MCF 10A (cell line): Measurements from ENCODE around the gene HS6ST3. TPM values are rescaled to one million over a fixed set of nuclear protein-coding genes. Genes with fewer than 3 reads are reported as not detected.

Source experiments
- BruUV-seq: library from RNA; stranded (reverse); fragments of 400-500 nt; replicated peaks from 2 replicates; lab custom pipeline; 2021; lab: Mats Ljungman, UMichigan
- CTCF ChIA-PET: fragments of 300-600 bp; sonication (Branson Sonifier 250); formaldehyde crosslinking; extraction: SDS; loops from one replicate; lab custom pipeline; 2021; ENCODE audit warnings: antibody characterized with exemption, inconsistent platforms; lab: Yijun Ruan, JAX
- POLR2A ChIA-PET: fragments of 300-600, 350-650 bp; sonication (Branson Sonifier 250); formaldehyde crosslinking; extraction: SDS; loops from one replicate; lab custom pipeline; 2020; ENCODE audit warnings: antibody characterized with exemption, inconsistent platforms; lab: Yijun Ruan, JAX
- DNase-seq: peaks from one replicate; pipeline ENCODE4 v3.0.0-alpha.2; 2018; ENCODE audit not compliant: unreplicated experiment
- H3K27ac Mint-ChIP-seq: one replicate; pipeline ENCODE4 v1.8.0; 2022; ENCODE audit warnings: mild to moderate bottlenecking, low read depth, mixed read lengths; ENCODE audit not compliant: unreplicated experiment
- H3K27me3 Mint-ChIP-seq: one replicate; pipeline ENCODE4 v1.8.0; 2022; ENCODE audit warnings: mixed read lengths; ENCODE audit not compliant: insufficient read depth, unreplicated experiment
- H3K36me3 Mint-ChIP-seq: one replicate; pipeline ENCODE4 v1.8.0; 2022; ENCODE audit warnings: mild to moderate bottlenecking, moderate library complexity, mixed read lengths; ENCODE audit not compliant: insufficient read depth, unreplicated experiment
- H3K4me1 Mint-ChIP-seq: one replicate; pipeline ENCODE4 v1.8.0; 2022; ENCODE audit warnings: mixed read lengths; ENCODE audit not compliant: insufficient read depth, unreplicated experiment
- H3K4me3 Mint-ChIP-seq: one replicate; pipeline ENCODE4 v1.8.0; 2022; ENCODE audit warnings: mild to moderate bottlenecking, moderate library complexity, mixed read lengths; ENCODE audit not compliant: unreplicated experiment
- H3K9me3 Mint-ChIP-seq: one replicate; pipeline ENCODE4 v1.8.0; 2022; ENCODE audit warnings: mixed read lengths; ENCODE audit not compliant: unreplicated experiment
- CTCF ChIP-seq: fragments of 200-600 bp; IDR thresholded peaks from one replicate; pipeline ENCODE4 v1.8.0; 2022; ENCODE audit warnings: antibody characterized with exemption, mild to moderate bottlenecking; ENCODE audit not compliant: unreplicated experiment
- intact Hi-C: fragments of 100-400 bp; cut with micrococcal nuclease; formaldehyde crosslinking; loops from 2 replicates; pipeline ENCODE4 v1.14.1; 2022
- total RNA-seq: library from RNA; stranded (reverse); gene quantifications from 2 replicates; pipeline ENCODE4 v1.2.3, GENCODE V29; 2022

HS6ST3 gene
- total RNA-seq, 1 experiment from 2014 or later = 0.09 TPM

GRCh38 chr13:96667294-96668018, 577.5 kb downstream of the HS6ST3 start:
- intact Hi-C loops = no loop called here
- ChIA-PET POLR2A (no interaction called here), CTCF (interaction anchor here (1.1 kb wide), 1 partner anchor 150 kb away, joined by 4 read pairs; no protein-coding TSS in a partner anchor)
- Mint-ChIP-seq H3K4me1 (peaks cover 25% of the 10 kb centered on the region), H3K9me3 (peaks cover 22% of the 10 kb centered on the region), H3K27me3 (no peaks in the 10 kb centered on the region), H3K27ac (no peak overlapping the region), H3K4me3 (no peak overlapping the region), H3K36me3 (no peaks in the 10 kb centered on the region)
- BruUV-seq = no TSS peak
- no peak for DNase-seq
- TF ChIP-seq CTCF = no peak

DNA sequence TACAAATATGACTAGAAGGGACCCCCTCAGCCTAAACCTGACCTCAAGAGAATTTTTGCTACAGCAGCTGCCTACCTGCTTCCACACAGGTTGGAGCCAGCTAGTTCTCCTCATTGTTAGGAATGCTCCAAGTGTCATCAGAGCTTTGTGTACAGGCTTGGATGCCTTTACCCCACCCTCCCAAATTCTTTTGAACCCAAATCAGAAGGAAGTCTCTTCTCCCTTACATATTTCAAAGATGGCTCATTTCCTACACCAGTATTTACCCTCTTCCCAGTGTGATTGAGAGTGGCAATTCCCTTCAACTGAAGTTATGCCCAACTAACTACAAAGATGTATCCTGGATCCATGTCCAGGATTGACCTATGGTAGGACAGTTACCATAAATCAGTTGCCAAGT, 581.2 kb downstream of the HS6ST3 start:
- Mint-ChIP-seq H3K27ac (peak overlapping the region; percentile 22), H3K4me3 (no peak overlapping the region), H3K36me3 (no peaks in the 10 kb centered on the region), H3K4me1 (peaks cover 30% of the 10 kb centered on the region), H3K9me3 (peaks cover 7% of the 10 kb centered on the region), H3K27me3 (no peaks in the 10 kb centered on the region)
- CTCF ChIA-PET = no interaction called here
- POLR2A ChIA-PET = no interaction called here
- no peak for TF ChIP-seq CTCF
- DNase-seq = no peak
- BruUV-seq = no TSS peak
- intact Hi-C loops = no loop called here

DNA sequence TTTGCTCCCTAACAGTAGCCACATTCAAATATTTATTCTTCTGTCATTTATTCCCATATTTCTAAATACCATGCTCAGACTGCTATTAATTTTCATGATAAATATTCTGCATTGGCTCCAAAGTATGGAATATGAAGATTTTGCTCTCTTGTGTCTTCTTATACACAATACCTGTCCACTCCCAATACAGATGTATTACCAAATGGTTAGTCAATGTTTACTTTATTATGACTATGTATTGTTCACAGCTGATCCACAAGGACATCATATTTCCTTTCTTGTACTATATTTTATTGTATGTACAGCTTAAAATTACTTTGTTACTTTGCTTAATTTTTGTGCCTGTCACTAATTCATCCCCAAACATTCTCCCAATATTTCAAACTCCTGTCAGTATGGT, 582.1 kb downstream of the HS6ST3 start:
- POLR2A ChIA-PET = no interaction called here
- Mint-ChIP-seq H3K27ac (peak overlapping the region; percentile 22), H3K4me1 (peaks cover 30% of the 10 kb centered on the region), H3K9me3 (peaks cover 7% of the 10 kb centered on the region), H3K36me3 (no peaks in the 10 kb centered on the region), H3K27me3 (no peaks in the 10 kb centered on the region), H3K4me3 (no peak overlapping the region)
- intact Hi-C loops = no loop called here
- DNase-seq = no peak
- CTCF ChIA-PET = no interaction called here
- no peak for TF ChIP-seq CTCF
- BruUV-seq = no TSS peak

- no peak for TF ChIP-seq CTCF
- no peak for DNase-seq
- Mint-ChIP-seq H3K27ac (no peak overlapping the region), H3K4me3 (no peak overlapping the region), H3K9me3 (peaks cover 7% of the 10 kb centered on the region), H3K27me3 (no peaks in the 10 kb centered on the region), H3K4me1 (peaks cover 30% of the 10 kb centered on the region), H3K36me3 (no peaks in the 10 kb centered on the region)
- ChIA-PET CTCF (no interaction called here), POLR2A (no interaction called here)
- intact Hi-C loops = no loop called here
- no TSS peak for BruUV-seq
Measured at GRCh38 chr13:96673825-96674224, 583.9 kb downstream of the HS6ST3 start.
